SK-N-MC (cell line): ENCODE data around the gene POLDIP3.

Source experiments
- EZH2 ChIP-seq: fragments of 200-600 bp; sonication (generic); IDR thresholded peaks from one replicate; pipeline ENCODE4 v1.6.1; 2017; ENCODE audit warnings: antibody characterized with exemption
- FOXP2 ChIP-seq: optimal IDR thresholded peaks from 2 replicates; pipeline ENCODE3; 2011; ENCODE audit warnings: mild to moderate bottlenecking, moderate library complexity; ENCODE audit not compliant: insufficient read depth; ENCODE audit errors: extremely low read length, control extremely low read depth
- POLR2AphosphoS5 ChIP-seq: IDR thresholded peaks from 2 replicates; pipeline ENCODE4 v1.6.1; 2012; ENCODE audit warnings: mild to moderate bottlenecking, low read depth, low read length, borderline replicate concordance

DNA sequence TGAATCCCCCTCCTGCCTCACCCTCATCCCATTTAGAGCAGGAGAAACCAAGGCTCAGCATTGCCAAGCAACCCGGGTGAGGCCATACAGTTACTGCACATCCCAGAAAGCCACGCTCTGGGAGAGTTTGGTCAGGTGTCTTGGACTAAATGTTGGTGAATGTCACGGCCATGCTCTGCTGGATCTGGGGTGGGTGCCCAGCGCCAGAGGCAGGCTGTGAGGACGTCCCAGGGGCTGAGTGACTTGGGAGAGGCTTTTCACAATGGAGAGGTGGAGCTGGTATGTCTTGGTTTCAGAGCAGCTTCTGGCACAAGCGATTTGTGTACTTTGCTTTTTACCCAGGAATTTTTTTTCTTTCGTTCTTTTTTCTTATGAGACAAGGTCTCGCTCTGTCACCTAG lies 54.3 kb downstream of the POLDIP3 start:
- no peak for TF ChIP-seq EZH2
- no peak for TF ChIP-seq POLR2AphosphoS5
- TF ChIP-seq FOXP2 = no peak
